Stimulated activated CD8-positive, alpha-beta memory T cell treated with anti-CD3 and anti-CD28 coated beads, Interleukin-12 subunit alpha, Interleukin-12 subunit beta, amount 100 ng/mL, for 24 hours (primary cell): Measurements from ENCODE around the gene ATP2B2.
"Not testable (repeated sequence)": the region's sequence is repeated elsewhere in the genome, so short reads cannot be mapped to it uniquely, and the experiment has no call there.

ENCODE experiments used
- DNase-seq: peaks from one replicate; pipeline ENCODE4 v3.0.0-alpha.2; 2020; ENCODE audit errors: extremely low read depth

ATP2B2 gene

GRCh38 chr3:10303105-10303504 is 202.3 kb downstream of the ATP2B2 start:
- DNase-seq: no peak

DNA sequence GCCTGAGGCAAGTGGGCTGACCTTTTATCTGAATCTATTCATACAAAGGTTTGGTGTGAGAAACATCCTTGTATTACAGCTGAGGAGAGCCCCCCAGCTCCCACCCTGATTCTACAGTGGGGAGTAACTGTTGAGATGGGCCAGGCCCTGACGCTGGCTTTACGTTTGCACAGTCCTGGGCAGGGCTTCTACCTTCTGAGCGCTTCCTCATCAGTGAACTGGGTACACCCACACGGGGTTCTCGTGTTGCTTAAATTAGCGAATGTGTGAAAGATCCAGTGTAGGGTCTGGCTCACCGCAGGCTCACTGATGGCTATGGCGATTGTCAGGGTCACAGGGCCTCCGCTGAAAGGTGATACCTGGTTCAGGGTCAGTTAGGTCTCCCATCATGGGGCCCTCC is 205.3 kb downstream of the ATP2B2 start:
- no peak for DNase-seq

DNA sequence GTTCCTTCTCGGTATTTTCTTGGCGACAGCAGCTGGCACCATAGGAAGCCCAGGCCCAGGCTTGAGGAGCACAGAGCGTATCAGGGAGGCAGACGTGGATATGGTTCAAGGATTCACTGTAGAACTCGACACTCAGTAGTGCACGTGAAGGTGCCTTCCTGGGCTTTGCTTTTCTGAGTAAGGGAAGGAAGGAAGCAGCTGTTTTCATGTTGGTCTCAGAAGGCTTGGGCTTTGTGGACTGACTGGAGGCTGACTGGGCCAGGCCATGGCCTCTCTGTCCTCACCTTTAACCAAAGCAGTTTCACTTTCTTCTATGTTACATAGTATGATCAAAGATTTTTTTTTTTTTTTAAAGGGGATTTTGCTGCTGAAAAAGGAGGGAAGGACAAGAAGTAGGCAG is 205.7 kb downstream of the ATP2B2 start:
- DNase-seq: no peak

- no peak for DNase-seq
These were observed 206.2 kb downstream of the ATP2B2 start for GRCh38 chr3:10299175-10299574.

- DNase-seq: not testable (repeated sequence)
These were observed 207.3 kb downstream of the ATP2B2 start for GRCh38 chr3:10298064-10298463.

DNA sequence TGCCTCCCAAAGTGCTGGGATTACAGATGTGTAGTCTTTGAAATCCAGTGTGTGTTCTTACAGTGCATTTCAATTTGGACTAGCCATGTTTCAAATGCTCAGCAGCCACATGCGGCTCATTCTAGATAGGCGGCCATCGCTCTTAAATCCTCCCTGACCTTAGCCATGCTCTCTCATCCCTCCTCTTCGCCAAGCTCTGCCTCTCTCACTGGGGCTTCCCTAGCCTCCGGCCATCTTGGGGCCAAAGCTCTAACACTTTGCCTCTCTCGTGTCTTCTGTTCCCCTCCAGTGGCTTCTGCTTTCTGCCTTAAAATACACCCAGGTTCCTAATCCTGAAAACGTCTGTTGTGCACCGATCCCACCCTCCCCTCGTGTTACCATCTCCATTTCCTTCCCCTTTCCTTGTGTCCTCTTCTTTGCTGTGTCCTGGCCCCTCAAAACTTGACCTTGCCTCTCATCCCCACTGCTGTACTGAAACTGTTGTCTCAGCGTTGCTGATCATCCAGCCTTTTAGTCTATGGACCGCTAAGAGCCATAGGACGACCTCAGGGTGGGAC is 211.3 kb downstream of the ATP2B2 start:
- DNase-seq: no peak

DNA sequence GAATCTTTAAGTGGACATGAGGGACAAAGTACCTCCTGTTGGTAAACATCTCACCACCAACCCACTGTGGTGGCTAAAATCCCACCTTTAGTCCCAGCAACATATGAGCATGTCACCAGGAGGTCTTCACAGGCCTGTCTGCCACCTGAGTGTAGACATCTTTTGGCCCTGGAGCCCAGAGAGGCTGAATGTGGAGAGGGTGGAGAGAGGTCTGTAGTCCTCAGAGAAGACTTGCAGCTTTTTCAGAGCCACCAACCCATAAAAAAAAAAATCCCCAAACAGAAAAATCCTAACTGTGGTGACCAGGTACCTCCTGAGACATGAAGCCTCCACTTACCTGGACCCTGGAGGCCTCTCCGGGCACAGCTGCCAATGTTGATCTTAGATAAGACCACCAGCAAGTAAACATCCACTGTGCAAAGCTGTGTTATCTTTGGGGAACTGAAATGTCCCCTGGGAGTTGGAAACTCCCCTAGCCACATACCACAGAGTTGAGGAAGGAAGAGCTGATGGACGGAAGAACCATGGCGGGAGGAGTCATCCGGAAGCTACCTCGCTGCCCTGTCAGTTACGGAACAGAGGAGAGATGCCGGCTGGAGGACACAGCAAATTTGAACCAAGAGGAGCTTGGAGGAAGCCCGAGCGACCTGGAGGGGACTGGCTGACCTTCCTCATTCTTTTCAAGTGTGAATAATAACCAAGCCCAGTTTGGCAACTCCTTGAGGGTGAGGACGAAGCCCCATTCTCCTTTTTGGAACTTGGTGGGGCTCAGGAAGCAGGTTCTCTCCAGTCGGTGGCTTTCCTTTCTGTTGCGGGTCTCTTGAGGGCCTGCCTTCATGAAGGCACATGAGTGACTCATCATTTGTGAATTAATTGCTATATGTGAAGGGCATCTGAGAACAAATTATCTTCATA is 212.6 kb downstream of the ATP2B2 start, which contains the start of gene GHRL:
Gene GHRL (minus strand): TSS at position 443 of the 915 bp plus-strand sequence. CDS start 2,767 bp downstream, outside the sequence.
- DNase-seq: no peak

- no peak for DNase-seq
These were observed 213.7 kb downstream of the ATP2B2 start for GRCh38 chr3:10291641-10292040.

DNA sequence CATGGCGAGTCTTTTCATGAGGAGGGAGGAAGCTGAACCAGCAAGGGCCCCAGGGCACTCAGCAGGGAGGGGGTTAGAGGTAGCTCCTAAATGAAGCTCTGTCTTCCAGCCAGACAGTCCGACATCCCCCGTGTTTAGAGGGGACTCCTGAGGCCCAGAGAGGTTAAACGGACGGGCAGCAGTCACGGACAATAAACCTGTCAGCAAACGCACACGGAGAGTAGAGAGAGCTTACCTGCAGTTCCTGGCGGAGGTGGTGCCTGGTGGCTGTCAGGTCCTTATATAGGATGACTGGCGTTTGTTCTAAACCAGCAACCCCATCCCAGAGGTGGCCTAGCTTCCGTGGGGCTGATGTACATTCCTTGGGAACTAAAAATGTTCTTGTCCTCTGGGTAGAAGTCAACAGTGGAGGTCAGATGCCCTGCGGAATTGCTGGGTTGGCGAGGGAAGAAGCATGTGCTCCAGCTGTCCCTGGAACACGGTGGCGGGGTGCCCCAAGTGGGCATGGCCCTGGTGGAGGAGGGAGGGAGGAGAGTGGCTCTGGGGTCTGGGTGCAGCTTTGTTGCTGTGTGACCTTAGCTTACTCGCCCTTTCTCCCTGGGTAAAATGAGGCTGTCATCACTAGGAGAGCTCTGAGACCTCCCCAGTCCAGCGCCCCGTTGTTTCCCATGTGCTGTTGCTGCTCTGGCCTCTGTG is 214.8 kb downstream of the ATP2B2 start:
- no peak for DNase-seq

DNA sequence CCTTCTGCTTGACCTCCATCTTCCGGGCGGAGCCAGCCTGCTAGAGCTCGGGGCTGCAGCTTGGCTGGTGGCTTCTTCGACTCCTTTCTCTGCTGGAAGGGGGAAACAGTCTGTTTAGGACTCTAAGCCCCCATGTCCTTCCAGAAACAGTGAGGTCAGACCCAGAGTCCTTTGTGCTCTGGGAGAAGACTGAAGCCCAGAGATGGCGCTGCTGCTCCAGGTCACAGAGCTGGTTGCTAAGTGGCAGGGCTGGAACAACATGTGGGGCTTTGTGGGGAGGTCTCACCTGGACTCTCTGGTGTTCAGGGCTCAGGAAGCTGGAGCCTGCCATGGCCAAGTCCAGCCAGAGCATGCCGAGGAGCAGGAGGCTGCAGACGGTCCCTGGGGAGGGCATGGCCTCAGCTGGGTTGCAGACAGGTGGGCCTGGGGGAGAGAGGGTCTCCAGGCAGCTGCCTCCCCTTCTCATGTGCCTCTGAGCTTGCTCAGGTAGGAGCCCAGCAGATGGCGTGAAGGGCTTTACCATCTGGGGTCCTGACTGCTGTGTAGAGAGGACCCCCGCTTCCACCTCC is 215.5 kb downstream of the ATP2B2 start:
- no peak for DNase-seq

- no peak for DNase-seq
These were observed 216.3 kb downstream of the ATP2B2 start for GRCh38 chr3:10289077-10289476.

DNA sequence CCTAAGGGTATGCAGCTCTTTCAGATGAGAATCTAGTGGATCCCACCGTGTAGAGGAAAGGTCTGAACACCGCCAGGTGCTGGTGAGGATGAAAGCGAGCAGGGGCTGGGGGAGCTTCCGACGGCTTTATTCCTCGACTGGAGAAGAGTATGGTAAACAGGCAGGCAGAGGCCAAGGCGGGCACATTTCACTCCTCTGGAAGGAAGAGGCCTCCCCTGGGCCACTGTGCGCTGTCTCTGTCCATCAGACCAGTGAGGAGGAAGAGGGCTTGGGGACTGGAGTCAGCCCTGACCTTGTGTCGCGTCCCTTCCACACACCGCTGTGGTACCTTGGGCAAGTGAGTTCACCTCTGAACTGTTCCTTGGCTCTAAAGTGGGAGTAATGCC is 216.8 kb downstream of the ATP2B2 start:
- DNase-seq: no peak

DNA sequence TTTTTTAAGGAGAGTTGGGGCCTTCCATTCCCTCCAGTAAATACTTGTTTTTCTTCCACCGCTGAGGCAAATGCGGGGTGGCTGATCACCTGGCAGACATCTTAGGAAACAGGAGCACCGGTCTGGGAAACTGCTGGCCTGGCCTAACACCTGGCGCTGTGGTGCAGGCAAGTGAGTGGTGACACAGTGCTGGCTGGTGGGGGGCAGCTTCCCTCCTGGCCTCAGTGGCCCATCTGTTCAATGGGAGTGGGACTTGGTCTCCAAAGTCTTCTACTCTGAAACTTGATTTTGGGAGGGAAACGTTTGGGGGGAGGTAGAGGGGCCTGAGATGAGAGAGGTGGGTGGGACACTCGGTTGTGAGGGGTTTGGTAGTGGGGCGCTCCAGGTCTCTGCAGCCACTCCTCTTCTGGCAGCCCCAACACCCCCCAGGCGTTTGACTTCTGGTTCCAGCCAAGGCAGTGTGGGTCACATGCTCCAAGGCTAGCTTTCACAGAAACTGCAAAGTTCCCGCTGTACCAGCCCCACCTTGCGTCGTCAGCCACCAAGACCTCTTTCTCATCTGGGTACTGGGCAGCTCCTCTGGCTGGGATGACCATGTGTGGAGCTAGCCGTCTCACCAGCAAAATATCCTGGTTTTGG is 217.3 kb downstream of the ATP2B2 start:
- DNase-seq: no peak

DNA sequence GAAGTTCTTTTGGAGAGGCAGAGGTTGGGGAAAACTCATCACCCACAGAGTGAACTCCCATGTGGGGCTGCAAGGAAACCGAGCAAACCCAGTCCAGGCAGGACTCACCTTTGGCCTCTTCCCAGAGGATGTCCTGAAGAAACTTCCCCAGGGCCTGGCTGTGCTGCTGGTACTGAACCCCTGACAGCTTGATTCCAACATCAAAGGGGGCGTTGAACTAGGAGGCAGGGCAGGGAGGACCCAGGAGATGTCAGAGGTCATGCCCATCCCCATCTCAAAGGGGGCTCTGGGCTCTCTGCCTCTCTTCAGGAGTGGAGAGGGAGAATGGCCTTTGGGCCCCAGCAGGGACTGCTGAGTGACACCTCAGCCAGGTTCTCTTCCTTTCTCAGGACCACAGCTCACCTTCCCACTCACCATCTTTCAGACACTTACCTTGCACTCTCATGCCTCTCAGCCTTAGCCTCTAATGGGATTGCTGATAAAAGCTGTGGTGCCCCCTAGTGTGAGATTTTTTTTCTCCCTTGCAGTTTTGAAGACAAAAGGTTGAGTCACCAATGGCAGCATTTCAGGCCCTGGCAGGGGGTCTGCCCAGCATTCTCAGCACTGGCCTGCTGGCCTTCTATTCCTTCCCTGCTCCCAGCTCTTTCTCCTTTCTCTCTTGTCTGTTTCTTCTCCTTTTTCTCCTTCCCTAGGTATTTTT is 218.6 kb downstream of the ATP2B2 start:
- no peak for DNase-seq

- DNase-seq: no peak
These were observed 219.3 kb downstream of the ATP2B2 start for GRCh38 chr3:10286133-10286524.

GRCh38 chr3:10285272-10286132 is 219.9 kb downstream of the ATP2B2 start:
- DNase-seq: no peak

GRCh38 chr3:10284496-10284895 is 220.9 kb downstream of the ATP2B2 start:
- no peak for DNase-seq

DNA sequence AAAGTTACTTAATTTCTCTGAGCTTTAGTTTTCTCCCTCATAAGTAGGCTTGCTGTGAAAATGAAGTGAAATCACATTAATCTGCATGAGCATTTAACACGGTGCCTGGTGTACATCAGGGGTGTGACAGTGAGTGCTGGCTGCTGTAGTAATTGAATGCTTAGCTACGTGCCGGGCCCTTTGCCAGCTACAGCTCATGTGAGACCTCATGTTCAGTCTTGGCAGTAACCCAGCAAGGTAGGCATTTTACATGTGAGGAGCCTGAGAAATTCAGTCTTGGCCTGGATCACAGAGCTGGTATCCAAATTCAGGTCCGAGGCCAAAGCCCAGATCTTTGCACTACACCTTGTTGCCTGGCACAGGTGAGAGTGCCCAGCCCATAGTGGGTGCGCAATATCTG is 221.7 kb downstream of the ATP2B2 start:
- no peak for DNase-seq

DNA sequence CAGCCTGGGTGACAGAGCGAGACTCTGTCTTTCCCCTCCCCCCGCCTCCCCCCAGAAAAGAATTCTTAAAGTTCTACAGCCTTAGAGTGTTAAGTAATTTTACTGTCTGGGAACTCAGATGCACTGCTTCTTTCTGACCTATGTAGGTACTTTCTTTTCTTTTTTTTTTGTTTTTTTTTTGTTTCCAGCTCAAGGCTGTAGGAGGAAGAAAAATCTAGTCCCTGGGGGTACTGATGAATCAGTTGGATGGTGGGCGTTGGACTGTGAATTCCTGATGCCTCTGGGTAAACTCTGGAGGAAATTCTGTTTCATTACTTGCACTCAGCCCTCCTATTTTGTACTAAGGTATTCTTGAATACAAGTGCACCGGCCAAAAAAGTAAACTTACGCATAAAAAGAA is 223.4 kb downstream of the ATP2B2 start:
- DNase-seq: no peak

- DNase-seq: no peak
These were observed 224.8 kb downstream of the ATP2B2 start for GRCh38 chr3:10280571-10280970.
